NCI-H345 treated with DMSO at 0.1 percent for 48 hours (cell line): ENCODE data around the gene KCNIP3.

Source experiments
- DNase-seq: peaks from one replicate; lab custom pipeline; 2025; ENCODE audit not compliant: unreplicated experiment; lab: John Stamatoyannopoulos, UW

KCNIP3 gene

GRCh38 chr2:95294579-95295250, 2.4 kb upstream of the KCNIP3 start:
- DNase-seq: no peak

GRCh38 chr2:95295376-95295775, 1.8 kb upstream of the KCNIP3 start:
- no peak for DNase-seq

- peak; percentile 76 for DNase-seq
These were observed 1.1 kb upstream of the KCNIP3 start for GRCh38 chr2:95296011-95296410.

- DNase-seq: no peak
These were observed 670 bp downstream of the KCNIP3 start for GRCh38 chr2:95297639-95298395.

- DNase-seq: no peak
These were observed 1.5 kb downstream of the KCNIP3 start for GRCh38 chr2:95298486-95299111.

- no peak for DNase-seq
These were observed 2.8 kb downstream of the KCNIP3 start for GRCh38 chr2:95299961-95300360.

GRCh38 chr2:95300450-95300849, 3.3 kb downstream of the KCNIP3 start:
- DNase-seq: peak; percentile 69

- DNase-seq: no peak
These were observed 4.0 kb downstream of the KCNIP3 start for GRCh38 chr2:95301186-95301585.

- no peak for DNase-seq
These were observed 4.9 kb downstream of the KCNIP3 start for GRCh38 chr2:95301876-95302641.

- no peak for DNase-seq
These were observed 6.2 kb downstream of the KCNIP3 start for GRCh38 chr2:95303191-95303919.

- peak; percentile 32 for DNase-seq
These were observed 8.4 kb downstream of the KCNIP3 start for GRCh38 chr2:95305380-95306061.

- no peak for DNase-seq
These were observed 9.3 kb downstream of the KCNIP3 start for GRCh38 chr2:95306336-95306895.

GRCh38 chr2:95307036-95307435, 9.9 kb downstream of the KCNIP3 start:
- no peak for DNase-seq

- no peak for DNase-seq
These were observed 10.7 kb downstream of the KCNIP3 start for GRCh38 chr2:95307878-95308277.

GRCh38 chr2:95308426-95308990, 11.4 kb downstream of the KCNIP3 start:
- DNase-seq: no peak

GRCh38 chr2:95309599-95309998, 12.5 kb downstream of the KCNIP3 start:
- DNase-seq: no peak

GRCh38 chr2:95310216-95310615, 13.1 kb downstream of the KCNIP3 start:
- DNase-seq: no peak

GRCh38 chr2:95310651-95311050, 13.5 kb downstream of the KCNIP3 start:
- DNase-seq: no peak

- DNase-seq: no peak
These were observed 14.8 kb downstream of the KCNIP3 start for GRCh38 chr2:95311815-95312542.
